Measurements from ENCODE around the gene GCNT2.

DNA sequence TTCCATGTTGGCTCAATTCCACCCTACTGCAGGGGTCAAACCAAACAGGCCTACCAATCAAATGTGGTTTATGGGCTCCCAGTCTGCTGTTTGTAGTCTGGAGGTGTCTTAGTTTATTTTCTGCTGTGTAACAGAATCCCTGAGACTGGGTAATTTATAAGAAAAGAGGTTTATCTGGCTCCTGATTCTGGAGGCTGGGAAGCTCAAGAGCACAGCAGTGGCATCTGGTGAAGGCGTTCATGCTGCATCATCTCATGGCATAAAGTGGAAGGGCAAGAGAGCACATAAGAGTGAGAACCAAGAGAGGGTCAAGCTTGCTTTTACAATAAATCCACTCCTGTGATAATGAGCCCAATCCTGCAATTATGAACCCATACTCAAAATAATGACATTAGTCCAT, 87.9 kb downstream of the GCNT2 start:
- TF ChIP-seq, protein P1, sequence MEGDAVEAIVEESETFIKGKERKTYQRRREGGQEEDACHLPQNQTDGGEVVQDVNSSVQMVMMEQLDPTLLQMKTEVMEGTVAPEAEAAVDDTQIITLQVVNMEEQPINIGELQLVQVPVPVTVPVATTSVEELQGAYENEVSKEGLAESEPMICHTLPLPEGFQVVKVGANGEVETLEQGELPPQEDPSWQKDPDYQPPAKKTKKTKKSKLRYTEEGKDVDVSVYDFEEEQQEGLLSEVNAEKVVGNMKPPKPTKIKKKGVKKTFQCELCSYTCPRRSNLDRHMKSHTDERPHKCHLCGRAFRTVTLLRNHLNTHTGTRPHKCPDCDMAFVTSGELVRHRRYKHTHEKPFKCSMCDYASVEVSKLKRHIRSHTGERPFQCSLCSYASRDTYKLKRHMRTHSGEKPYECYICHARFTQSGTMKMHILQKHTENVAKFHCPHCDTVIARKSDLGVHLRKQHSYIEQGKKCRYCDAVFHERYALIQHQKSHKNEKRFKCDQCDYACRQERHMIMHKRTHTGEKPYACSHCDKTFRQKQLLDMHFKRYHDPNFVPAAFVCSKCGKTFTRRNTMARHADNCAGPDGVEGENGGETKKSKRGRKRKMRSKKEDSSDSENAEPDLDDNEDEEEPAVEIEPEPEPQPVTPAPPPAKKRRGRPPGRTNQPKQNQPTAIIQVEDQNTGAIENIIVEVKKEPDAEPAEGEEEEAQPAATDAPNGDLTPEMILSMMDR (IDR thresholded peaks at IDR 0.05): no peak
- no peak for TF ChIP-seq EP300 (IDR thresholded peaks at IDR 0.05)

All from upper lobe of left lung (tissue), 4 donors.